ENCODE results near the gene AOPEP.
"Not testable (repeated sequence)": the region's sequence is repeated elsewhere in the genome, so short reads cannot be mapped to it uniquely, and the experiment has no call there.

AOPEP gene

DNA sequence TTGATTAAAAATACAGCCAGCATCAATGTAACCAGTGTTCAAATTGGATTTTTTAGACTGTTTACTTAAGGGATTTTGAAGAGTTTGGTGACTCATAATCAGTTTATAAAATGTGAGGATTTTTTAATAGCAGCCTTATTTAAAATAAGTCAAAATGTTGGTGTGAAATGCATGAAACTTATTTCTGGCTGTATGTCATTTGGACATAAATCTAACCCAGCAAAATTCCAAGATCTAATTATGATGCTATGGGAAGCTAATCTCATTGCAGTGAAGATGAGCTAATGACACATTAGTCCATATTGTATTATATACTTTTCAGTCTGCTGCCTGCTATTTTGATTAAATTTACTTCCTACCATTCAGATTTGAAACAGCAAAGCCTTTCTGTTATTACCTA lies 140.3 kb downstream of the AOPEP start:
- no peak for DNase-seq (ENCODE audit: low read depth in 1 of 2, low spot score in 1 of 2)

DNA sequence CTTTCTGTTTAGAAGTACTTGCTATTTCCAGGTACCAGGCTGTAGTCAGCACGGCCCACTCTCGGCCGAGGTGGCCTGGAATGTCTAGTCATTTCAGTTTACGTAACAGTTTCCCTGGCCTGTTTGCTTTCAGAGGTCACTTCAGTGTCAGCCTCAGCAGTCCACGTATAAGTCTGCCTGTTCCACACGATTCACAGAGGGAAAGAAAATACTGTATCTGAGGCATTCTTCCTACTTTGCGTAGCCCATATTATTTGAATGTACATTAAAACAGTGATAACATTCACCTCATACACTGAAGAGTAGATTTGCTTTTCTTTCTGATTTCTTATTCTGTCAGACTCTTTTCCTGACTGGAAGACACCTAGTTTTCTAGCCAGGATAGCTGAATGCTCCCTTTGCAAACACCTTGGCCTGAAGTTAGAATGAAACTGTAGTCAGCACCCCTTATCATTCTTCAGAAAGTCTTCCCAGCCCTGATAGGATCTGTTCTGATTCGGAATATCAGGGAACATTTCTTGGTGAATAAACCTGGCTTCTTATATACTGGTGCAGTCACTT lies 140.9 kb downstream of the AOPEP start:
- no peak for DNase-seq (ENCODE audit: low read depth in 1 of 2, low spot score in 1 of 2)

DNA sequence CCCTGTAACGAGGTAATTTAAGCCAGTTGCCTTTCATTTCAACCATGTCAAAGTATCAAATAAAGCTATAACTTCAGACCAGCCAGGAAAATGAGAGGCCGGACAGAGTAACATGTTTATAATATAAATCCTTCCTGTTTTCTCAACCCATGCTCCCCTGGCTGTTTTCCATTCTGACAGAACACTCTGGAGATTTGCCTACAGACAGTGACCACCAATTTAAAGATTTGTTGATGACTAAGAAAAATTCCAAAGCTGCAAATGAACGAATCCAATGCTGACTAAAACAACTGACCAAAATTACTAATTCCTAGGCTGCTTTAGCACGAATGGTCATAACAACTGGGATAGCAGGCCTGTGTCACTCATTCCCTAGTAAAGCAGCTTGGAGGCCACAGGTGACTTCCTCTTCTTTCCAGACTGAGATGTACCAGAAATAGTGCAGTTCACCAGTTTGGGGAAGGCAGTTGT lies 141.4 kb downstream of the AOPEP start:
- DNase-seq (ENCODE audit: low read depth in 1 of 2, low spot score in 1 of 2), result no peak

DNA sequence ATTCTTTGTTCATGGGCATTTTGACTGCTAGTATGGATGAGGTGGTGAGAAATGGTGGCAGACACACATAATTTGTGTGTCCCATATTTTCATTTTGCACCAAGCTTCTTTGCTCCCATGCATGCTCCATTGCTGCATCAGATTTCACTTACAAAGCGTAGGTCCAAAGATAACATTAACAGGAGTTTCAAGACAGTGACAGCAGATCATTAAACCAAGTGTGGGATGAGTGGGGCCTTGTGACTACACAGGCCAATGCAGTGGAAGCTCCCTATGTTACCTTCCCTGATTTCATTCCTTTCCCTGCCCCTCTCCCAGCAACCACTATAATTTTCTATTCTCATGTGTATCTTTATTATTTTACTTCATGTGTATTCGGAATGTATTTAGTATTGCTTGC lies 142.0 kb downstream of the AOPEP start:
- no peak for DNase-seq (ENCODE audit: low read depth in 1 of 2, low spot score in 1 of 2)

DNA sequence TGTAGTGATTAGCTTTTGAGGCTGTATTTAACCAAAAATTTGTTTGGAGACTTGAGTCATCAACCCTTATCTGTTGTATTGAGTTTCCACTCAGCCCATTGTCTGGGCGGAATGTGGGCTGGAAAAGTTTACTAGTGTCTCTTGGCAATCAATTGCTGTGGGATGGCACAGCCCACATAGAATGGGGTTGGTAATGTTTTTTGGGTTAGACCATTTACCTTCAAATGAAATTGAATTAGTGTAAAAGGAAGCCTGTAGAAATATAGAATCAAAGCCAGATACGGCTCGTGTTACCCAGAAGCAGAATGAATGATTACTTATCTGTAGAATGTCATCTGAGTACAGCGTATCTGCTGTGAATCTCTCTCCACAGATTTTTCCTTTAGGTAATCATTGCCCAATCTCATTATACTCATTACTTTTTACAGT lies 142.9 kb downstream of the AOPEP start:
- no peak for DNase-seq (ENCODE audit: low read depth in 1 of 2, low spot score in 1 of 2)

DNA sequence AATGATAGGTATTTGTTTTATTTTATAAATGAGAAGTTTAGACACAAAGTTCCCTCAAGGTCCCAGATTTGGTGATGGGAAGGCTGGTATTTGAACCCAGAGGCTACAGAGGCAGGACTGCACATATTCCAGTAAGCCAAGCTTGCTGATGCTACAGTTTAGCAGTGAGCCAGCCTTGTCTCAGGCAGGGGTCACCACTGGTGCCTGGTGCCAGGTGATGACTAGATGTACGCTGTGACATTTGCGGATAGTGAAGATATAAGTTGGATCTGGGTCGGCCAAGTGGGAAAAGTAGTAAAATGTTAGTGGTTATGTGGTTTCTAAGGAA lies 143.9 kb downstream of the AOPEP start:
- no peak for DNase-seq (ENCODE audit: low read depth in 1 of 2, low spot score in 1 of 2)

DNA sequence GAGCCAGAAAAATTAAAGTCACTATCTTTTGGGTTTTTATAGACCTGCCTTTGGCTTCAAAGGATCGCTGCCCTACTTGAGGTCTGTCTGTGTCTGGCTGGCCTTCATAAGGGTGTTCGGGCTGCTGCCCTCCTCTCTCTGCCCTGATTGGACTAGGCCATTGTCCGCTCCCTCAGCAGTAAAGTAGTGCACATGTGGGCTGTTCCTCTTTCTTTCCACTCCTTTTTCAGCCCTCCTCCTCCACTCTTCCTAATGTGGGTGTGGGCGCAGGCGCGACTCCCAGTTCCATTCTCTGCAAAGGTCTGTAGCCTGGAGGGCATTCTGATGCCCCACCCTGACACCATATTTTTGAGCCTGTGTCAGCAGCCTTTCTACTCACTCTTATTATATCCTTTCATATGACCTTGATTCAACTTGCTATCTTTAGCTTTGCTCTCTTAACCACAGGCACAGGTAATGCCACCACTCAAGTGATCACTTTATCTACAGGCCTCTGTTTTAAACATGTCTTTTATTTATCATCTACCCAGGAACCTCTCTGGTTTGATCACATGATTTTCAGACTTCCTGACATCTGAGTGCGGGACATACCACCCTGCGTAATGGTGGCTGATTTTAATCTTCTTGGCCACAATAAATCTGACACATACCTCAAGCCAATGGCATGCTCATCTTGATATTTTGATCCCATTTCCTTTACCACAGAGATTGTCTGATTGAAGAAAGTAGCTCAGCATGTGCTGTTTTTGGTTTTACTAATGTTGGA lies 144.5 kb downstream of the AOPEP start:
- DNase-seq (ENCODE audit: low read depth in 1 of 2, low spot score in 1 of 2), result no peak

DNA sequence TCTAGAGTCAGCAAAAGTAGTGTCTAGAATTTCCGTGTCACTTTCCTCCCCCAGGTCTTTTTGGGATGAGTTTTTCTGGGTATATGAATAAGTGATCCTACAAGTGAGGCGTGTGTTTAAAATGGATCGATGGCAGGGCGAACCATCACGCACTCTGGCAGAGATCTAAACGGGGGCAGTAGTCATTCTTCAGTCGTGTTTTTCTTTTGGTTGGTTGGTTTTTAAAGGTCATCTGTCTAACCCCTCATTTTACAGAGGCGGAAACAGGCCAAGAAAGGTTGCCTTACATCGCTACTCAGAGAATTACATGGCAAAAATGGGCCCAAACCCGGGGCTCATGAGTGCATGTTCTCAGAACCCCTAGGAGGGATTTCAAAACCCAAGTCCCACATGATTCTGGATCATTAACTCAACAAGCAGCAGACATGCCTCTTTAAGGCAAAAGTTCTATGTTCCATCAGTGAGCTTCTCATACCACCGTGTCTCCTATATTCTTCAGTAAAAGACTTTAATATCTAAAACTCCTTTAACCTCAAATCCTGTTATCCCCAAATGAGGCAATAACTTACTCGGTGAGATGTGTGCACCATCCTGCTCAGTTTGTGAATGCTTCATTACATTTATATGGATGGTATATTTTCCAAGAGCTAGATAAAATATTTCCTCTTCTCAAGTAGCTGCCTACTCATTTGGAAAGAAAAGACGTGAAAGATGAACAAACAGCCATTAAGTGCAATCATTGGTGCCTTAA lies 145.8 kb downstream of the AOPEP start:
- no peak for DNase-seq (ENCODE audit: low read depth in 1 of 2, low spot score in 1 of 2)

DNA sequence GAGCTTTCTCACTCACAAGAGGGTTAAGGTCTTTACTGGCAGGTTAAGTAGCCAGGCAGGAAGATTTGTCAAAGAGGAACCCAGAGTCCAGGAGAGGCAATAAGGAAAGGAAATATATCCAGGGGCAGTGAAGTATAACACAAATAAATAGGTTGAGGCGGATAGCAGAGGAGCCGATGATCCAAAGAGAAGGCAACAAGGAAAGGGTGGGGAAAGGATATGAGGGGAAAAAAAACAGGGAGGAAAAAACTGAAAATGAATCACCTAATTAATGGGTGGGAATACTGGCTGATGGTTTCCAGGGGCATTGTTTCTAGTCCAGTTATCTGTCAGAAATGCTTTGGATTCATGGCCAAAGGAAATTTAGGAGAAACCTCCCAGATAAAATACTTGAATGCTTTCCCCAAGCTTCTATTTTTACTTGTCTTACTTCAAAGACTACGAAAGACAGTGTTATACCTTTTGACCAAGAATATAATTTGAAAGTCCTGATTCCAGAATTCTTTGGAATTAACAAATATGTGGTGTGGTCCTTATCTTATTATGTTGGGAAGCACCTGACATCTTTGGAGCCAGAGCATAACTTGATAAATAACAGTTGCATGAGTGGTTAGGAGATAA lies 146.5 kb downstream of the AOPEP start:
- no peak for DNase-seq (ENCODE audit: low read depth in 1 of 2, low spot score in 1 of 2)

DNA sequence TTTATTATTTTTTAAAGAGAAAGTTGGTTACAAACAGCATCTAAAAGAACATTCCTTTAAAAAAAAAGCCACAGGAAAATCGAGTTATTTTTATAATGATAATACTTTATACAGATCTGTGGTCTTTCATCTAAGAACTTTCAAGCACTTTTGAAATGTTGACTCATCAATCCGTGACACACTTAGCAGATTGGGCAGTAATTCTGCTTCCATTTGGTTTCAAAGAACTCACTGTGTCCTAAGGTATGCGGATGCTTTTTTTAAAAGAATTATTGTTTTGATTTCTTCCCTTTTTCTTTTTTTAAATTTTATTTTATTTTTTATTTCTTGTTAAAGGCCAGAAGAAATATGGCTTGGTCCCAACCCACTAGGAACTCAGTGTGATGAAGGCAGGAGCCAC lies 147.8 kb downstream of the AOPEP start:
- DNase-seq (ENCODE audit: low read depth in 1 of 2, low spot score in 1 of 2), result no peak

DNA sequence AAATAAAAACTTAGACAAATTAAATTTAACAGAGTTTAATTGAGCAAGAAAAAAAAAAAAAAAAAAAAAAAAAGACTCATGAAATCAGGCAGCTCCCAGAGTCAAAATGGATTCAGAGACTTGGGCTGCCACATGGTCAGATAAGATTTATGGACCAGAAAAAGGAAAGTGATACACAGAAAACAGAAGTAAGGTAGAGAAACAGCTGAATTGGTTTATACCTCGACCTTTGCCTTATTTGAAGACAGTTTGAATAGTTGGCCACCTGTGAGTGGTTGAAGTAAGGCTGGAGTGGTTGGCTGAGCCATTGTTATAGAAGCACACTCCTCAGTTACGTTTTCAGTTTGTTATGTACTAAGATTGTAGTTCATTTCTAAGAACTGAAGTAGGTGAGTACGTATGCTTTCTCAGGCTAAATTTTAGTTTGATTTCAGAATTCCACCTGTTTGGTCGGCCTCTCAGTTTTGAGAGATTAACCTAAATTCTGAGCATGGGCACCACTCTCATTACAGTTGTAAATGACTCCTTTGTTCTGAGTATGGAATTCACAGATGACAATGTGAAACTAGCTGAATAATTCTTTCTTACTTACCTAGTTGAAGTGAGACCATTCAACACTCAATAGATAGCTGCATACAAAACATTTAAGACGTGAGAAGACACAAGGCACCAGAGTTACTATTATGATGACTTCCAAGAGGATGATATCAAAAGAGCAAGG lies 149.0 kb downstream of the AOPEP start:
- no peak for DNase-seq (ENCODE audit: low read depth in 1 of 2, low spot score in 1 of 2)

DNA sequence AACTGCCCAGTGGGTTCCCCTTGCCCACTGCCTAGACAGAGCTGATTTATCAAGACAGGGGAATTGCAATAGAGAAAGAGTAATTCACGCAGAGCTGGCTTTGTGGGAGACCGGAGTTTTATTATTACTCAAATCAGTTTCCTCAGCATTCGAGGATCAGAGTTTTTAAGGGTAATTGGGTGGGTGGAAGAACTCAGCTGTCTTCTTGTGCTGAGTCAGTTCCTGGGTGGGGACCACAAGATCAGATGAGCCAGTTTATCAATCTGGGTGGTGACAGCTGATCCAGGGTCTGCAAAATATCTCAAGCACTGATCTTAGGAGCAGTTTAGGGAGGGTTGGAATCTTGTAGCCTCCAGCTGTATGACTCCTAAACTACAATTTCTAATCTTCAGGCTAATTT lies 152.3 kb downstream of the AOPEP start:
- DNase-seq (ENCODE audit: low read depth in 1 of 2, low spot score in 1 of 2), result not testable (repeated sequence)

DNA sequence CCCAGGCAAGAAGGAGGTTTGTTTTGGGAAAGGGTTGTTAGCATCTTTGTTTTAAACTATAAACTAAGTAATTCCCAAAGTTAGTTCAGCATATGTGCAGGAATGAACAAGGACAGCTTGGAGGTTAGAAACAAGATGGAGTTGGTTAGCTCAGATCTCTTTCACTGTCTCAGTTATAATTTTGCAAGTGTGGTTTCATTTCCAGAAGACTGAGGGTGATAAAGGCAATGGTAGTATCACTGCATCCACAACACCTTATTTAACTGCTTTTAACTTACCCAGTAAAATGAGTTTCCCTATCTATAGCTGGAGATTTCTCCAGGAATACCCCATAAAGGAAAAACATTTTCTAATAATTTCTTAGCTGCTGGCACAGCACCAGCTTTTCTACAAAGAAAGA lies 152.7 kb downstream of the AOPEP start:
- DNase-seq (ENCODE audit: low read depth in 1 of 2, low spot score in 1 of 2), result no peak

DNA sequence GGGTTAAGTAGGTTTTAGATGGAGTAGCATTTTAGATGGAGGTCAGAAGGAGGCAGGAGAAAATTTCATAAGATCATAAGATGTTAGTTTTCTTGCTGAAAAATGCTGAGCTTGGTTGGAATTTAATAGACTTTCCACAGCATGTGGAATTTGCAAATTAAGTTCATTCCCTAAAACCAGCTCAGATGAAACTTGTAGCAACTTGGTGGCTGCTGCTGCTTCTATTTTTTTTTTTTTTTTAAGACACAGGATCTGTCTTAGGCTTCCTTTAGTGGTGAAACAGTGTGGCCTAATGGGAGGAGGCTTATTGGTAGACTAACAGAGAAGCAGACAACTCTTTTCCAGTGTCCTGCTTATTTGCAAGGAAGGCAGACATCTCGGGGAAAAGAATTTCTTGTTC lies 154.5 kb downstream of the AOPEP start:
- DNase-seq (ENCODE audit: low read depth in 1 of 2, low spot score in 1 of 2), result no peak

DNA sequence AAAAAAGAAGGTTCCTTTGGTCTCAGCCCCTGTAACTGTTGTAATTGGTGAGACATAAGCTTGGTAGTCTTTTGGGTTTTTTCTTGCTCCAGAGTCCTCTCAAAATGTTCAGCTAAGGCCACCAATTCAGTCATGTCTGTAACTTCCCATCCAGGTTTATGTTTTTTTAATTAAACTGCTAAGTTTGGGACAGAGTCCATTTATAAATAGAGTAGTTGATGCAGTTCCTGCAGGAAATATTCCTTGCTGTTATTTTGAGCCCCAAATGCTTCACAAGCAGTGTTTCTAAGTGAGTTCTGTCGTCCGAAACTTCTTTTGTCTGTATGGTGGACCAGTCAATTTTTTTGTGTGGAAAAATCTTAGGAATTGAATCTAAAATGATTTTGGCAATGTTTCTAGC lies 155.0 kb downstream of the AOPEP start:
- no peak for DNase-seq (ENCODE audit: low read depth in 1 of 2, low spot score in 1 of 2)

DNA sequence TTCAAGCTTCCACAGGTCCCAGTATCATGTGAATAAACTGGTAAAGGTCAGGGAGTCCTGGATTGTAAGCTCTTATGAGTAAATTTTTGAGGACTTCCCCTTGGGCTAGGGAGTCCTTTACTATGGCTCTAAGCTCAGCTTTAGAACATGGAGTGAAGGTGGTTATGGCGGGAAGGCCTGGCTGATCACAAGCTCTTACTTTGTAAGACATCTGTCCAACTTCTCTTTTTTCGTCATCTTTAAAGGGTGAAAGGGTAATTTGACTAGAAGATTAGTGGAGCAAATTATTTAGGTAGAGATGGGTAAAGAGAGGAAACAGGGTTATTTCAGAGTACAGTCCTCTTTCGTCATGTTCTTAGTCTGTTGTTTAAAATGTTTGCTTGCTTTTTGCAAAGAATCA lies 155.4 kb downstream of the AOPEP start:
- DNase-seq (ENCODE audit: low read depth in 1 of 2, low spot score in 1 of 2), result no peak

DNA sequence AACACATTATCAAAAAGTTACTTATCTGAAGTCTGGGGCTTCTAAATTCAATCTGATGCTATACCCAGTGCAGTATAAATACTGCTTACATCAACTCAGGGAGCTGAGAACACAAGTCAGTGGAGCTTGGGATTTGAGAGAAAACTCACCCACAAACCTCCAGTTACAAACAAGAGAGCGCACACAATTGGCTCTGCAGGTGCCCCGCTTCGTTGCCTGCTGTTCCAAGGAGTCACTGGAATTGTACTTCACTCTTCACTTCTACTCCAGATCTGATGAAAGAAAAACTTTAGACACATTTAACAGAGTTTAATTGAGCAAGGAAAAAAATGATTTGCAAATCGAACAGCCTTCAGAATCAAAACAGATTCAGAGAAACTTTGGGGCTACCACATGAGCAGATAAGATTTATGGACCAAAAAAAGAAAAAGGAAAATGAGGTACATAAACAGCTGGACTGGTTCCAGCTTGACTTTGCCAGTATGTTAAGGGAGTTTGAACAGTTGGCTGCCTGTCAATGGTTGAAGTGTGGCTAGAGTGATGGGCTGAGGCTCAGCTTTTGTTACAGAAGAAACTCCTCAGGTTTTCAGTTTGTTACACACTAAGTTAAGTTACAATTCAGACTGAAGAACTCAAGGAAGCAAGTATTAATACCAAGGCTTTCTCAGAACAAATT lies 156.6 kb downstream of the AOPEP start:
- DNase-seq (ENCODE audit: low read depth in 1 of 2, low spot score in 1 of 2), result no peak

DNA sequence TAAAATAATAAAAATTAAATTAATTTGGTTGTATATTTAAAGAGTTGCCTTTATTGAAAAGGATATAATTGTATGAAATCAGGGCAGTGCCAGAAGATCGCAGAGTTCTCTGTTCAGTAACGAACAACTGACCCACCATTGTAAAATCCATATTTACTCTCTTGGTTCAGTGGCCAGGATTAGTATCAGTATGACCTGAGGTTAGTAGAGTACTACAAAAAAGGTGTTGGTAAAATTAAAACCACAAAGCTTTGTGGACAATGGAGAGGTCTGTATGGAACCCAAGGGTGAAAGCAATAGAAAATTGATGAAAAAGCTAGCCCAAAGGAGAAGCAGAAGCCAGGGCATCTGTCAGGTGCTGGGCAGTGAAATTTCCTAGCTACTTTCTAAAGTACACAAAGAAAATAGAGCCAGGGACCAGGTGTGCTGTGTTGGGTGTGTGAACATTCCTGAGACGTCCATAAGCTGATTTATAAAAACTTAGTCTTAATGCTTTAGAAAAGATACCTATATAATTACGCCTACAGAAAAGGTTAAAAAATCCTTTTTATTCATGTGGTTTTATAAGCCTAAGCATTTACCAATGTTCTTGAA lies 159.5 kb downstream of the AOPEP start:
- DNase-seq (ENCODE audit: low read depth in 1 of 2, low spot score in 1 of 2), result no peak

DNA sequence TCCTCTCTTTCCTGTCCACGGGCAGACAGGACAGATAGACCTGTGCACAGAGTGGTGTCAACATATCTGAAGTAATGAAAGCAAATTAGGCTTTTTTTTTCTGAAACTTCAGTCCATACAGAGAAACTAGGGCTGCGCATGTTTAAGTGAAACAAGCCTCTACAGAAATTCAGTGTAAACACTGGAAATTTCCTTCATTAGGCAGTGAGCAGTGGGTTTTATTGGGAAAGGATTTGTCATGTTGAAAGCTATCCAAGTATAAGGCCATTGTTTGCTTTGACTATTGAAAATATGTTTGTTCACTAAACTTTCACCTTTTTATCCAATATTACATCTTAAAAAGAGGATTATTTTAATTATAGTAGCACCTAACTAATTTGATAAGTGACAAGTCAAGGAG lies 161.2 kb downstream of the AOPEP start:
- DNase-seq (ENCODE audit: low read depth in 1 of 2, low spot score in 1 of 2), result no peak

DNA sequence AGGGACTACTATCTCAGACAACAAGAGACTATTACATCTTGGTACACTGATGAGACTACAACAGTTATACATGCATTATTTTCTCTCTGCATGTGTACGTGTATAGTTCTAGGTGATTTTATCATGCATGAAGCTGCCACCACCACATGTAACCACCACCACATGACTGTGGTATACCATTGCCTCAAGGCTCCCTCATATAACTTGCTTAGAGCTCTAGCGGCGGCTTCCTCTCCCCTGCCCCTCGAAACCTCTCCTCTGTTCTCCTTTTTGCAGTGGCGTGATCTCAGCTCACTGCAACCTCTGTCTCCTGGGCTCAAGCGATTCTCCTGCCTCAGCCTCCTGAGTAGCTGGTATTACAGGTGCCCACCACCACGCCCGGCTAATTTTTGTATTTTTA lies 162.3 kb downstream of the AOPEP start:
- no peak for DNase-seq (ENCODE audit: low read depth in 1 of 2, low spot score in 1 of 2)
